NCI-H1436 (cell line): Measurements from ENCODE around the gene LIPC.
A peak's percentile ranks its signal among the peaks of the same experiment; 100 is the strongest.

Experiments used
- DNase-seq: peaks from one replicate; lab custom pipeline; 2025; lab: John Stamatoyannopoulos, UW

Gene LIPC

GRCh38 chr15:58554758-58555157, 123.0 kb downstream of the LIPC start:
- DNase-seq, result no peak

- no peak for DNase-seq
Measured at GRCh38 chr15:58555162-58556027, 123.6 kb downstream of the LIPC start.

DNA sequence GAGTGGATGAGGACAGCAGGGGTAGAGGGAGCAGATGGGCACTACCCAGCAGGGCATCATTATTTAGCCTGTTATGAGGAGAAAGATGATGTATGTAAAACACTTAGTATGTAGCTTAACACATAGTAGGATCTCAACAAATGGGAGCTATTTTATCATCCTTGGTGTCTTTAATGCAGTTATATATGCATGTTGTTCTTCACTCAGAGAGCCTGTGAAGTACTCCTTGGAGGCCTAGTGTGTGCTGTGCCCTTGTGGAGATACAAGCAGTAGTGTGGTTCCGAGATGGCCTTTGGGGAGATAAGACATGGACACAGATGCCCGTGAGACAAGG, 124.2 kb downstream of the LIPC start:
- no peak for DNase-seq

- DNase-seq, result no peak
Measured at GRCh38 chr15:58556541-58556940, 124.8 kb downstream of the LIPC start.

- no peak for DNase-seq
Measured at GRCh38 chr15:58558777-58559176, 127.0 kb downstream of the LIPC start.

DNA sequence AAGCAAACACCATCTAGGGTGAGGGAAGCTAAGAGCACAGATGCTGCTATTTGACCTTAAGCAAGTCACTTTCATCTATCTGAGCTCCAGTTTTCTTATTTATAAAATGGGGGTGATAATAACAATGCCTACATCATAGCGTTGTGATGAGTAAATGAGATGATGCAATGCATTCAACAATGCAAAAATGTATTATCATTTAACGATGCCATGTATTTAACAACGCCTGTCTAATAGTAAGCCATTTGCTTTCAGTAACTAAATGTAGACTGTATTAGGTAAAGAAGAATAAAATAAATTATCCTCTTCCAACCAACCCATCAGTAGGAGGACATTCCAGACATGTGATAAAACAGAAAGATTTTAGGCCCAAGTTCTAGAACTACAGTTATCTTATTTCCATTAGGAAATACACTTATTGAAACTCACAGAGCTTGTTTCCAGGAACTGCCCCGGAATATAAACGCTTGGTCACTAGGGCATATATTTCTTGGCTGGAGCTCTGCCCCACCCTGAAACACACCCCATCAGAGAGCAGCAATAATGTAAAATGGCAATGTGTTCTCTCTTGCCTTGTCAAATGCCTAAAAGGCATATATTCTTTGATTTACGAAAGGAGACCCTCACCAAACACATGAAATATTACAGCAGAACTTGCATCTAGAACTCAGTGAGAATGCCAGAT, 128.3 kb downstream of the LIPC start:
- no peak for DNase-seq

DNA sequence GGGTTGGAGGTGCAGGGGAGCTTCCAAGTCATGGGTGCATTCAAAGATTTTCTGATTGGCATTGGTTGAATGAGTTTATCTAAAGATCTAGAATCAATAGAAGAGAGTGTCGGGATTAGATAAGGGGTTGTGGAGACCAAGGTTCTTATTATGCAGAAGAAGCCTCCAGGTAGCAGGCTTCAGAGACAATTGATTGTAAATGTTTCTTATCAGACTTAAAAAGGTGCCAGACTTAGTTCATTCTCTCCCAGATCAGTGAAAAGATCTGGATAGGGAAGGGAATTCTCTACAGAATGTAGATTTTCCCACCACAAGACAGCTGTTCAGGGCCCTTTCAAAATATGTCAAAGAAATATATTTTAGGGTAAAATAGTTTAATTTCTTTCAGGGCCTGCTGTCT, 129.5 kb downstream of the LIPC start:
- DNase-seq, result no peak

DNA sequence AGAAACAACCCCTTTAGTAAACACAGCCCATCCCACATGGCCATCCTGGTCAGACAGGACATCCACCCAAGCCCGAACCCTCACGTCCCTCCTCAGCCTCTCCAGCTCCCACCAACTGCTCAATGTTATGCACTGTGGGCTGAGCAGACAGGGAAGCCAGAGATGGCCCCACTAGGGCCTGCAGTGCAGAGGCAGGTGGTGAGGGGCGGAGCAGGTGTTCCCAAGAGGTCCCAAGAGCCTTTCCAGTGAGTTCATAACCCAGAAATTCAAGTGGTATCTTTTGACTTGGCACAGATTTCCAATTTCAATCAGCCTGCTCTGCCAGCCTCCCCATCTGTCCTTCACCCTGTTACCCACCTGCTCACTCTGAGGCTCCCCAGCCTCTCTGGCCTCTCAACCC, 130.3 kb downstream of the LIPC start:
- peak; percentile 84 for DNase-seq

- no peak for DNase-seq
Measured at GRCh38 chr15:58564981-58565380, 133.2 kb downstream of the LIPC start.

DNA sequence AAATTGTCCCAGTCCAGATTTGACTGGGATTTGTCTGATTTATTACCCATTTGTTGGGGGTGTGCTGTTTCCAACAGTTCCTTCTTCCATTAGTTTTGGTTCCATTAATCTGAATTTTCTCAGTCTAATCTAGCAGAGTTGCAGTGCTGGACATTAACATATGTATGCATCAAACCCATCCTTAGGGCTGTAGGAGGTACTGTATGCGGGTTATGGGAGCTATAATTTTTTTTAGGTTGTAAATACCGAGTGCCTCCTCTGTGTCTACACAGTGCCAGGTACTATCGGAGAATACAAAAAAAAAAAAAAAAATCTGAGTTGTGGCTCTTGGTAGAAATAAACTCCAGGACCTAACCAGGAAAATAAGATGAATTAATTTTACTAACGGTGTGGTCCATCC, 133.8 kb downstream of the LIPC start:
- no peak for DNase-seq

DNA sequence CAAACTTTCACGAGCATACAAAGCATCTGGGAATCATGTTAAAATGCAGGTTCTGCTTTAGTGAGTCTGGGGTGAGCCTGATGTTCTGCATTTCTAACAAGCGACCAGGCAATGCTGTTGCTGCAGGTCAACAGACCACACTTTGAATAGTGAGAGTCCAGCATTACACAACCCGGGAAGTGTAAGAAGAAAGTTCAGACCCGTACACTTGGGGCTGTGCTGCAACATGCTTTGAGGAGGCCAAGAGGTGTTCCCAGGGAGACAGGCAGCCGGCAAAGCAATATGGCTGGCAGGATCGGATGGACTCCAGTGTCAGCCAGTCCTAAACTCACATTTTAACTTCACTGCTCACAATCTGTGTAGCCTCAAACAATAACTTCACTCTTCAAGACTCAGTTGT, 134.2 kb downstream of the LIPC start:
- no peak for DNase-seq

- no peak for DNase-seq
Measured at GRCh38 chr15:58568157-58568571, 136.4 kb downstream of the LIPC start.

- no peak for DNase-seq
Measured at GRCh38 chr15:58569455-58569854, 137.7 kb downstream of the LIPC start.

GRCh38 chr15:58571491-58571890, 139.7 kb downstream of the LIPC start:
- no peak for DNase-seq

- DNase-seq, result no peak
Measured at GRCh38 chr15:58572521-58572920, 140.7 kb downstream of the LIPC start.

DNA sequence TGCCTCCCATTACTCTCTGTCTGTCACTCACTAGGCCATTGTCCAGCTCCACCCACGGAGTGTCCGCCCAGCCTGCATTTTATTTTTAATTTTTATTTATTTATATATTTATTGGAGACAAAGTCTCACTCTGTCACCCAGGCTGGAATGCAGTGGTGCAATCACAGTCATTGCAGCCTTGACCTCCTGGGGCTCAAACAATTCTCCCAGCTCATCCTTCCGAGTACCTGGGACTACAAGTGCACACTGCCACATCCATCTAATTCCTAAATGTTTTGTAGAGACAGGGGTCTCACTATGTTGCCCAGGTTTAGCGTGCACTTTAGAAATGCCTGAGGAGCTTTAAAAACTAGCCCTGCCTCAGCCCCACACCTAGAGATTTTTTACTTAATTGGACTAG, 141.5 kb downstream of the LIPC start:
- no peak for DNase-seq

GRCh38 chr15:58574631-58575030, 142.8 kb downstream of the LIPC start:
- DNase-seq, result no peak

GRCh38 chr15:58575045-58575786, 143.4 kb downstream of the LIPC start:
- DNase-seq, result no peak

DNA sequence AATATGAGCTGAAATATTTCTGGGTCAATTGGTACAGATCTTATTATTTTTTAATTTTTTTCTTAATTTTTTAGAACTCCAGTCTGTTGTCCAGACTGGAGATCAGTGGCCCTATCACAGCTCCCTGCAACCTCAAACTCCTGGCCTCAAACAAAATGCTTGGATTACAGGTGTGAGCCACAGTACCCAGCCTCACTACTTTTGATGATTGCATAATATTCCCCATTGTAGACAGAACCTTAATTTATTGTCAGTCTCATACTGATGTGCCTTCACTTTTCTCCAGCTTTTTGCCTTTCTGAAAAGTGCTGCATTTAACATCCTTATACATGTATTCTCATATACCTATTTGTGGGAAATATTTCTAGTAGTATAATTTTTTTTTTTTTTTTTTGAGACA, 144.9 kb downstream of the LIPC start:
- no peak for DNase-seq

GRCh38 chr15:58582160-58582559, 150.4 kb downstream of the LIPC start:
- no peak for DNase-seq

DNA sequence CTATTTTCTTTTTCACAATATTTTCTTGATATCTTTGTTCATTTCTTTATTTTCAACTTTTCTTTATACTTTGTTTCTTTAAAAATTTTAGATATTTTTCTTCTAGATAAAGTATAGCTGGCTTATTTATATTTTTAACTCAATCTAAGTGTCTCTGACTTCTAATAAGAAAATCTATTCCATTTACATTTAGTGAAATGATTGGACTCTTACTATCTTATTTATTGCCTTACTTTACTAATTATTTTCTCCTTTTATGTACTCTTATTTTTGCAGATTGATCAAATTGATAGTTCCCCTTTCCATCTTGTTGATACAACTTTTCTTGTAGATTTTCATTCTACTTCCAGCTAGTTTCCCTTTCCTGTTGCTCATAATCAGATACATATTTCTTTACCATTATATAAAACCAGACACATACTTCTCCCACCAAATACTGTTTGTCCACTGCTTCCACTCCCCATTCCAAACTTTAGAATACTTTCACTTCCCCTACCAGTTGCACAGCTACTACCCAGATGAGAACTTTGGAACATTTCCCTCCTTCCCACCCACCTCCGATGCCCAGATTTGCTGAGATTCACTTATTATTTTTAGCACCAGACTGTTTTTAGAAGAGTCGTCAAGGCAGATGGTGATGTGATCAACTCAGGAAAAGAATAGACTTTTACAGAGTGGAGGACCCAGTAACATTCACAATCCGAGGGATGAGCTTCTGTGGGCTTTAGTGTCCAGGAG, 151.5 kb downstream of the LIPC start:
- DNase-seq, result no peak

GRCh38 chr15:58584789-58585461, 153.1 kb downstream of the LIPC start:
- no peak for DNase-seq
